A673 (cell line): ENCODE data around the gene PTF1A.

ENCODE experiments used
- CTCF ChIP-seq: fragments of 300-800, 200-600 bp; sonication (generic); conservative IDR thresholded peaks from 2 replicates; pipeline ENCODE4 v1.5.1; 2017; ENCODE audit warnings: low read depth, mild to moderate bottlenecking, antibody characterized with exemption, low read length, moderate library complexity, mixed read lengths
- EZH2 ChIP-seq: fragments of 200-600 bp; sonication (generic); IDR thresholded peaks from 2 replicates; pipeline ENCODE4 v1.6.1; 2017; ENCODE audit warnings: borderline replicate concordance, low read depth, mild to moderate bottlenecking, mixed read lengths, antibody characterized with exemption, low read length; ENCODE audit not compliant: poor library complexity, severe bottlenecking

DNA sequence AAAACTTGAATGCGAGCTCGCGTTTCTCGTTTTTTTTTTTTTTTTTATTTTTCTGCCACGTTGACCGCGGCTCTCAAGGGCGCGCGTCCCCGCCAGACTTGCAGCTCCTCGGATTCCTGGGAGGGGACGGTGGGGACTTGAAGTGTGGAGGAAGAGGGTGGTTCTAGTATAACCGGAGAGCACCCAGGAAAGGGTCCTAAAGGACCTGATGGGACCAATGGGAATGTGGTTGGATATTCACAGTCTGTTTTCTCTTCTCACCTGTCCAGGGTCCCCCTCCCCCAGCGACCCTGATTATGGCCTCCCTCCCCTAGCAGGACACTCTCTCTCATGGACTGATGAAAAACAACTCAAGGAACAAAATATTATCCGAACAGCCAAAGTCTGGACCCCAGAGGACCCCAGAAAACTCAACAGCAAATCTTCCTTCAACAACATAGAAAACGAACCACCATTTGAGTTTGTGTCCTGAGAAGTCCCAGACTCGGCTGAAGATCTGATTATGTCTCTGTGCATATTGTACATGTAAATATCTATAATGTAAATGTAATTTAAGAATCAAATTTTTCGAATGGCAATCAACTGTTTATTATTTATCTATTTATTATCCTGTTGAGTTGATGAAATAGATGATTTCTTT lies 1.4 kb downstream of the PTF1A start:
- TF ChIP-seq EZH2 (peak; percentile 91), CTCF (no peak)
